Measurements from ENCODE around the gene OSBP2. TPM values are rescaled to one million over a fixed set of nuclear protein-coding genes. Genes with fewer than 3 reads are reported as not detected.

The OSBP2 gene
- polyA plus RNA-seq, 2 of the 4 experiments (the other 2 are of a cell fraction): 2.7 to 6.0 TPM

DNA sequence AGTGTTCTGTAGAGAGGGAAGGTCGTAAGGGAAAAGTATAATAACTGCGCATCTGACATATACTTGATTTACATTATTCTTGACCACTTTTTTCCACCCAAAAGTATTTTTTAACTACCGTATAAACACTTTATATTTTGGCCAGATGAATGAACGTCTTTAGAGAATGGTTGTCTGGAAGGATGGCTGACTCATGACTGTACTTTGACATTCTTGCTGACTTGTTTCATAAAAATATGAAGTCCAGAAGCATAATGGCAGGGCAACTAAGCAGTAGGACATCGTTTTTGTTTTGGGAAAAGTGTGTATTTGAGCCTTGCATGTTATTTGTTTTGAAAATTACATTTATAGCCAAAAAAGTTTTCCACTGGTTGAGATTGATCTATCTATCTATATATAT, 110.0 kb downstream of the OSBP2 start:
- Histone ChIP-seq H3K4me1 (peaks cover 39% of the 10 kb centered on the region), H3K4me3 (no peak overlapping the region), H3K27ac (no peak overlapping the region), H3K4me2 (peak overlapping the region; percentile 99; the same call in 2 of the 3 replicates), H3K9me3 (no peaks in the 10 kb centered on the region)
- DNase-seq (ENCODE audit: low read depth in 1 of 2, low spot score in 1 of 2) (no peak), ATAC-seq (no peak), FAIRE-seq (no peak)
- 46% methylated on average over 5 of the region's 5 CpGs for WGBS (ENCODE audit: missing lambda C conversion rate)
- TF ChIP-seq ZFP36 (IDR thresholded peaks at IDR 0.05; ENCODE audit: borderline replicate concordance, partially characterized antibody): no peak
- no peak for TF ChIP-seq HOXA7 (CRISPR knock-in tag; IDR thresholded peaks at IDR 0.05)
- TF ChIP-seq ESRRA (IDR thresholded peaks at IDR 0.05; ENCODE audit: borderline replicate concordance, low read length): no peak
- no peak for TF ChIP-seq HEYL (CRISPR knock-in tag; IDR thresholded peaks at IDR 0.05)
- TF ChIP-seq, protein P1, sequence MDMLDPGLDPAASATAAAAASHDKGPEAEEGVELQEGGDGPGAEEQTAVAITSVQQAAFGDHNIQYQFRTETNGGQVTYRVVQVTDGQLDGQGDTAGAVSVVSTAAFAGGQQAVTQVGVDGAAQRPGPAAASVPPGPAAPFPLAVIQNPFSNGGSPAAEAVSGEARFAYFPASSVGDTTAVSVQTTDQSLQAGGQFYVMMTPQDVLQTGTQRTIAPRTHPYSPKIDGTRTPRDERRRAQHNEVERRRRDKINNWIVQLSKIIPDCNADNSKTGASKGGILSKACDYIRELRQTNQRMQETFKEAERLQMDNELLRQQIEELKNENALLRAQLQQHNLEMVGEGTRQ (IDR thresholded peaks at IDR 0.05): no peak
- TF ChIP-seq EHMT2 (IDR thresholded peaks at IDR 0.05; ENCODE audit: low read depth): no peak
- CTCF ChIA-PET: interaction anchor here (1.2 to 3.2 kb wide), 3 partner anchors 11 to 115 kb away, joined by 4 to 8 read pairs (median 6); no protein-coding TSS in a partner anchor
- POLR2A ChIA-PET: no interaction called here

DNA sequence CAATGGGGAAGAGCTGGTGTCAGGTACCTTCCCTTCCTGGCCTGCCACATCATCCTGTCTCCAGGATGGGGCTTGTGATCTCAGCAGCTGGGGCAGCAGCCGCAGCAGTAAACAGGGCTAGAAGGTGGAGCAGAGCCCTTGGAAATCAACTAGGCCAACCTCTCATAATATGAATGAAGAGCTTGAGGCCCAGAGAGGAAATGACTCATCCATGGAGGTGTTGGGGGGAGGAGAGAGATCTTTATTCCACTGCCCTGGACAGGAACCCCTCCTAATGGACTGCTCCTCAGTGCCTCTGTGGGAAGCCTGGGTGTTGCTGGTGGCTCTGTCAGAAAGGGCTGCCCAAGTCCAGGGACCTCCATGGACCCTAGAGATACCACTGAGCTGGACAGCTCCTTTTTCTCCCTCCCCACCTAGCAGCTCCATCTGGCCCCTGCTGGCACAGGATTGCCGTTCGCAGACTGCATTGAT, 111.8 kb downstream of the OSBP2 start:
- 63% methylated on average over 3 of the region's 3 CpGs for WGBS (ENCODE audit: missing lambda C conversion rate)
- DNase-seq (ENCODE audit: low read depth in 1 of 2, low spot score in 1 of 2): peak in 1 of 2 experiments; percentile 57
- Histone ChIP-seq H3K4me1 (peaks cover 39% of the 10 kb centered on the region), H3K4me2 (peak overlapping the region; percentile 19; the same call in 2 of the 3 replicates), H3K4me3 (no peak overlapping the region), H3K27ac (peak overlapping the region in 1 of 2 experiments; percentile 67; a peak in 3 of 6 replicates), H3K9me3 (no peaks in the 10 kb centered on the region)
- no peak for FAIRE-seq
- TF ChIP-seq, protein P2, sequence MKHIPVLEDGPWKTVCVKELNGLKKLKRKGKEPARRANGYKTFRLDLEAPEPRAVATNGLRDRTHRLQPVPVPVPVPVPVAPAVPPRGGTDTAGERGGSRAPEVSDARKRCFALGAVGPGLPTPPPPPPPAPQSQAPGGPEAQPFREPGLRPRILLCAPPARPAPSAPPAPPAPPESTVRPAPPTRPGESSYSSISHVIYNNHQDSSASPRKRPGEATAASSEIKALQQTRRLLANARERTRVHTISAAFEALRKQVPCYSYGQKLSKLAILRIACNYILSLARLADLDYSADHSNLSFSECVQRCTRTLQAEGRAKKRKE (CRISPR knock-in tag; IDR thresholded peaks at IDR 0.05; ENCODE audit: low read depth): no peak
- no peak for TF ChIP-seq HEYL (CRISPR knock-in tag; IDR thresholded peaks at IDR 0.05)
- TF ChIP-seq, protein P3, sequence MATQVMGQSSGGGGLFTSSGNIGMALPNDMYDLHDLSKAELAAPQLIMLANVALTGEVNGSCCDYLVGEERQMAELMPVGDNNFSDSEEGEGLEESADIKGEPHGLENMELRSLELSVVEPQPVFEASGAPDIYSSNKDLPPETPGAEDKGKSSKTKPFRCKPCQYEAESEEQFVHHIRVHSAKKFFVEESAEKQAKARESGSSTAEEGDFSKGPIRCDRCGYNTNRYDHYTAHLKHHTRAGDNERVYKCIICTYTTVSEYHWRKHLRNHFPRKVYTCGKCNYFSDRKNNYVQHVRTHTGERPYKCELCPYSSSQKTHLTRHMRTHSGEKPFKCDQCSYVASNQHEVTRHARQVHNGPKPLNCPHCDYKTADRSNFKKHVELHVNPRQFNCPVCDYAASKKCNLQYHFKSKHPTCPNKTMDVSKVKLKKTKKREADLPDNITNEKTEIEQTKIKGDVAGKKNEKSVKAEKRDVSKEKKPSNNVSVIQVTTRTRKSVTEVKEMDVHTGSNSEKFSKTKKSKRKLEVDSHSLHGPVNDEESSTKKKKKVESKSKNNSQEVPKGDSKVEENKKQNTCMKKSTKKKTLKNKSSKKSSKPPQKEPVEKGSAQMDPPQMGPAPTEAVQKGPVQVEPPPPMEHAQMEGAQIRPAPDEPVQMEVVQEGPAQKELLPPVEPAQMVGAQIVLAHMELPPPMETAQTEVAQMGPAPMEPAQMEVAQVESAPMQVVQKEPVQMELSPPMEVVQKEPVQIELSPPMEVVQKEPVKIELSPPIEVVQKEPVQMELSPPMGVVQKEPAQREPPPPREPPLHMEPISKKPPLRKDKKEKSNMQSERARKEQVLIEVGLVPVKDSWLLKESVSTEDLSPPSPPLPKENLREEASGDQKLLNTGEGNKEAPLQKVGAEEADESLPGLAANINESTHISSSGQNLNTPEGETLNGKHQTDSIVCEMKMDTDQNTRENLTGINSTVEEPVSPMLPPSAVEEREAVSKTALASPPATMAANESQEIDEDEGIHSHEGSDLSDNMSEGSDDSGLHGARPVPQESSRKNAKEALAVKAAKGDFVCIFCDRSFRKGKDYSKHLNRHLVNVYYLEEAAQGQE (IDR thresholded peaks at IDR 0.05): peak; percentile 68; the same call in 1 of the 2 replicates
- TF ChIP-seq, protein P4, sequence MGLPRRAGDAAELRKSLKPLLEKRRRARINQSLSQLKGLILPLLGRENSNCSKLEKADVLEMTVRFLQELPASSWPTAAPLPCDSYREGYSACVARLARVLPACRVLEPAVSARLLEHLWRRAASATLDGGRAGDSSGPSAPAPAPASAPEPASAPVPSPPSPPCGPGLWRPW (IDR thresholded peaks at IDR 0.05): no peak
- TF ChIP-seq FOSL2 (IDR thresholded peaks at IDR 0.05): no peak
- peak; percentile 30; the same call in 1 of the 2 replicates for TF ChIP-seq FOSL2 (CRISPR knock-in tag; IDR thresholded peaks at IDR 0.05)
- TF ChIP-seq EHMT2 (IDR thresholded peaks at IDR 0.05; ENCODE audit: low read depth): no peak
- POLR2A ChIA-PET: no interaction called here
- CTCF ChIA-PET: interaction anchor here (0.9 to 3.2 kb wide), 4 partner anchors 9 to 114 kb away, joined by 4 to 9 read pairs (median 6); no protein-coding TSS in a partner anchor
- ATAC-seq: no peak

DNA sequence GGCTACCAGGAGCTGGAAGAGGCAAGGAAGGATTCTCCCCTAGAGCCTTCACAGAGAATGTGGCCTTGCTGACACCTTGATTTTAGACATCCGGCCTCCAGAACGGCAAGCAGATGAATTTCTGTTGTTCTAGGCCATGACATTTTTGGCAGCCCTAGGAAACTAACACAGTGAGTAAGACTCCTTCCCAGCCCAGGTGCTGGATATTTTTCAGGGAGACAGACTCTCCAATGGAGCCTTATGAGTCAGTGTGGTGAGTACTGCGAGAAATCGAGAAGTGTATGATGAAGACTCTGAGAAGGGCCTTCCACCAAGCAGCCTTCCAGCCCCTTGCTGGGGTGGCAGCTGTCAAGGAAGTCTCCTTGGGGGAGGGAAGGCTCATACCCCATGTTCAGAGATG, 114.4 kb downstream of the OSBP2 start:
- FAIRE-seq: no peak
- H3K9me3 ChIP-seq: no peaks in the 10 kb centered on the region
- H3K4me2 ChIP-seq: no peak overlapping the region
- H3K4me1 ChIP-seq: peaks cover 24% of the 10 kb centered on the region
- no peak for DNase-seq (ENCODE audit: low read depth in 1 of 2, low spot score in 1 of 2)
- no peak for ATAC-seq
- ChIA-PET CTCF (interaction anchor here (0.5 to 2.0 kb wide), 2 partner anchors 9 to 93 kb away, joined by 4 read pairs; no protein-coding TSS in a partner anchor), POLR2A (no interaction called here)
- H3K27ac ChIP-seq: no peak overlapping the region
- no peak overlapping the region for H3K4me3 ChIP-seq
- WGBS (ENCODE audit: missing lambda C conversion rate): 89% methylated on average over 4 of the region's 4 CpGs
- TF ChIP-seq RAD21 (conservative IDR thresholded peaks at IDR 0.05 in 1 of 2, IDR thresholded peaks at IDR 0.05 in 1 of 2) (no peak), HOXA7 (CRISPR knock-in tag; IDR thresholded peaks at IDR 0.05) (no peak), MAFK (IDR thresholded peaks at IDR 0.05; ENCODE audit: partially characterized antibody) (no peak), CBX8 (IDR thresholded peaks at IDR 0.05) (no peak), ZC3H11A (IDR thresholded peaks at IDR 0.05) (no peak), KDM1A (IDR thresholded peaks at IDR 0.05; ENCODE audit: low read depth) (no peak), RCOR1 (IDR thresholded peaks at IDR 0.05; ENCODE audit: low read depth, low read length) (no peak), NR3C1 (IDR thresholded peaks at IDR 0.05) (no peak), CBX2 (IDR thresholded peaks at IDR 0.05; ENCODE audit: borderline replicate concordance, low read depth) (no peak)
- TF ChIP-seq, protein P5, sequence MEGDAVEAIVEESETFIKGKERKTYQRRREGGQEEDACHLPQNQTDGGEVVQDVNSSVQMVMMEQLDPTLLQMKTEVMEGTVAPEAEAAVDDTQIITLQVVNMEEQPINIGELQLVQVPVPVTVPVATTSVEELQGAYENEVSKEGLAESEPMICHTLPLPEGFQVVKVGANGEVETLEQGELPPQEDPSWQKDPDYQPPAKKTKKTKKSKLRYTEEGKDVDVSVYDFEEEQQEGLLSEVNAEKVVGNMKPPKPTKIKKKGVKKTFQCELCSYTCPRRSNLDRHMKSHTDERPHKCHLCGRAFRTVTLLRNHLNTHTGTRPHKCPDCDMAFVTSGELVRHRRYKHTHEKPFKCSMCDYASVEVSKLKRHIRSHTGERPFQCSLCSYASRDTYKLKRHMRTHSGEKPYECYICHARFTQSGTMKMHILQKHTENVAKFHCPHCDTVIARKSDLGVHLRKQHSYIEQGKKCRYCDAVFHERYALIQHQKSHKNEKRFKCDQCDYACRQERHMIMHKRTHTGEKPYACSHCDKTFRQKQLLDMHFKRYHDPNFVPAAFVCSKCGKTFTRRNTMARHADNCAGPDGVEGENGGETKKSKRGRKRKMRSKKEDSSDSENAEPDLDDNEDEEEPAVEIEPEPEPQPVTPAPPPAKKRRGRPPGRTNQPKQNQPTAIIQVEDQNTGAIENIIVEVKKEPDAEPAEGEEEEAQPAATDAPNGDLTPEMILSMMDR (IDR thresholded peaks at IDR 0.05): no peak
- TF ChIP-seq, protein P6, sequence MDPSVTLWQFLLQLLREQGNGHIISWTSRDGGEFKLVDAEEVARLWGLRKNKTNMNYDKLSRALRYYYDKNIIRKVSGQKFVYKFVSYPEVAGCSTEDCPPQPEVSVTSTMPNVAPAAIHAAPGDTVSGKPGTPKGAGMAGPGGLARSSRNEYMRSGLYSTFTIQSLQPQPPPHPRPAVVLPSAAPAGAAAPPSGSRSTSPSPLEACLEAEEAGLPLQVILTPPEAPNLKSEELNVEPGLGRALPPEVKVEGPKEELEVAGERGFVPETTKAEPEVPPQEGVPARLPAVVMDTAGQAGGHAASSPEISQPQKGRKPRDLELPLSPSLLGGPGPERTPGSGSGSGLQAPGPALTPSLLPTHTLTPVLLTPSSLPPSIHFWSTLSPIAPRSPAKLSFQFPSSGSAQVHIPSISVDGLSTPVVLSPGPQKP (IDR thresholded peaks at IDR 0.05; ENCODE audit: low read depth, low read length): no peak
- TF ChIP-seq, protein P4 (IDR thresholded peaks at IDR 0.05): no peak
- TF ChIP-seq, protein P7, sequence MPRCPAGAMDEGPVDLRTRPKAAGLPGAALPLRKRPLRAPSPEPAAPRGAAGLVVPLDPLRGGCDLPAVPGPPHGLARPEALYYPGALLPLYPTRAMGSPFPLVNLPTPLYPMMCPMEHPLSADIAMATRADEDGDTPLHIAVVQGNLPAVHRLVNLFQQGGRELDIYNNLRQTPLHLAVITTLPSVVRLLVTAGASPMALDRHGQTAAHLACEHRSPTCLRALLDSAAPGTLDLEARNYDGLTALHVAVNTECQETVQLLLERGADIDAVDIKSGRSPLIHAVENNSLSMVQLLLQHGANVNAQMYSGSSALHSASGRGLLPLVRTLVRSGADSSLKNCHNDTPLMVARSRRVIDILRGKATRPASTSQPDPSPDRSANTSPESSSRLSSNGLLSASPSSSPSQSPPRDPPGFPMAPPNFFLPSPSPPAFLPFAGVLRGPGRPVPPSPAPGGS (IDR thresholded peaks at IDR 0.05): no peak

Measured in A549 (cell line).